Central memory CD4-positive, alpha-beta T cell (primary cell): Measurements from ENCODE around the gene ALDH1A2.
"Not testable (repeated sequence)": the region's sequence is repeated elsewhere in the genome, so short reads cannot be mapped to it uniquely, and the experiment has no call there.

Experiments used
- DNase-seq: peaks from one replicate; pipeline ENCODE4 v3.0.0; 2022

Gene ALDH1A2

DNA sequence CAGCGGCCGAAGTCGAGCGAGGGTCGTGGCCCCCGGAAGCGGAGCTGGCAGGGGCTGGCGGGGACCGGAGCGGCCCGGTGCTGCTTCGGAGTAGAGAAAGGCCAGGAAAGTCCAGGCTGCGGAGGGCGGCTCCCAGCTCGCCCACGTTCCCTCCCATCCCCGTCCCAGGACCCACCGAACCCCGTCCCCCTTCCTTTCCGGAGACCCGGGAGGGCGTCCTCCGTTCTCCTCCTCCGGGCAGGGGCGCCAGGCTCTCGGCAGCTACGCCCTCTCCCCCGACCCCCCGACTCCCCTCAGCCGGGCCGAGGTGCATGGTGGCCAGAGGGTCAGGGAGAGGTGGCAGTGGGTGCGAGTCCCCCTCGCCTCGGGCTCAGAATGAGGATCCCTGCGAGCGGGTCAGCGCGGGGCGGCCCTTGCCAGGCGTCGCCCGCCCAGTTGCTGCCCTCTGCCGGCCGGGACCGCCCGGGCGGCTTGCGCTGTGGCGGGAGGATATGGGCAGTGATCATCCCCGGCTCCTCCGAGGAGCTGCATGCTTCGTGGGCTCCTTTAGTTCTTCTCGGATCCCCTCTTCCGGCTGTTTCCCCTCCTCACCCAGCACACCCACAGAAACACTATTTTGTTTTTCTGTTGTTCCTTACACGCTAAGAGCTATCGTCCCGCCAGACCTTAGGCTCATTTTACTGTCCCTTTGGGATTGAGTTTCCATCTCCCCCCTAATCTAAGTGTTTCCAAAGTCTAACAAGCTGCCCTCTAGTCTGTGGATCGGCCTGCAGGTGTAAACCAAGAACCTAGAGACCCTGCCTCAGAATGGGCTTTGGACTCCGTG is 744 bp upstream of the ALDH1A2 start:
- no peak for DNase-seq

DNA sequence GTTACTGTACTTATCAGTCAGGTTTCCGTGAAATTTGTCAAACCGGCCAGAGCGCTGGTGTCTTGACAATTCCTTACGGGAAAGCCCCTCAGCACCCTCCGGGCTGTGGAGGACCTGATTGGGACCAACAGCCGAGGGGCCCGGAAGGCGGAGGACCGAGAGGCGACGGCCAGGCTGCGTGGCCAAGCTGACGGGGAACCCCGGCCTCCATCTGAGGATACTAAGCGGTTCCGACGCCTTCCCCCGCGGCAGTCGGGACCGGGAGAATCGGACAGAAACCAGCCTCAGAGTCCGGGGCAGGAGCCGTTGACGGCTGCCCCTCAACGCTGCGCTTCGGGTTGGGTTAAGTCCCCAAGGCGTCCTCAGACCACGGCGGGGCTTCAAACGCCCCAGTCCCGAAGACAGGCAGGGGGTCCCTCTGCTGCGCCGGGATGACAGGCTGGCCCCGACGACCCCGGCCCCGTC is 499 bp downstream of the ALDH1A2 start:
- no peak for DNase-seq

DNA sequence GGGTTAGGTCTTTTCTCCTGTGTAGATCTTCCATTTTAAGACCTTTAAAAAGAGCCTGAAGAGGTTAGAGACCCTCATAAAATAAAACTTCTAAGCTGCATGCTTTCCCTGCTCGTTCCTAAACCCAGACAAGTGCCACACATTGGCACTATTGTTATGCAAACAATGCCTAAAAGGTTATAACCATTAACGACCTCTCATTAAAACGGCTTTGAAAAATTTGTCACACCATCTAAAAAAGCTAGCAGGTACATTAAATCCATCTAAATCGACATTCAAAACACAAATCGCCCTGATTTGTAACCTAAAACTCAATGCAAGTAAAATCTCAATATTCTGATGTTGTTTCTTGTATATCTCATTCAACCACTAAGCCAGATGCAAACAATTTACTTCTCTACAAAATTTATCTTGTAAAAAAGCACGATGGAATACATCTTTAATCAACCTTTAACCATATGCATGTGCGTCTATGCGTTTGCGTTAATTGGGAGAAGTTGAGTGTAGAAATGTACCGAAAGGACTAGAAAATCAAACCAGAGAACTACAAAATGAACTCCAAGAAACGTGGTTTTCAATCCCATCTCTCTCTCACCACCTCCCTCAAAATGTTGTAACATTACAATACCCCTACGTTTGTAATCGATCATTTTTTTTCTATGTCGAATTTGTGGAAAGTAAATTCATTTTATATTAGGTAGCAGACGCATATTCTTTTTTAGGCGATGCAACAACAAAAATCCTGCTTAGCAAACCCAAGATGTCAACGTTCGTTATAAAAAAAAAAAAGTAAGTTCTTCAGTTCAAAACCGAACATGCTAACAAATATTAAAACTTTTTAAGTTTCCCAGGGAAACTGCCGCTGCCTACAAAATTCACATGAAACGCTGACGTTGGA is 1.2 kb downstream of the ALDH1A2 start:
- no peak for DNase-seq

DNA sequence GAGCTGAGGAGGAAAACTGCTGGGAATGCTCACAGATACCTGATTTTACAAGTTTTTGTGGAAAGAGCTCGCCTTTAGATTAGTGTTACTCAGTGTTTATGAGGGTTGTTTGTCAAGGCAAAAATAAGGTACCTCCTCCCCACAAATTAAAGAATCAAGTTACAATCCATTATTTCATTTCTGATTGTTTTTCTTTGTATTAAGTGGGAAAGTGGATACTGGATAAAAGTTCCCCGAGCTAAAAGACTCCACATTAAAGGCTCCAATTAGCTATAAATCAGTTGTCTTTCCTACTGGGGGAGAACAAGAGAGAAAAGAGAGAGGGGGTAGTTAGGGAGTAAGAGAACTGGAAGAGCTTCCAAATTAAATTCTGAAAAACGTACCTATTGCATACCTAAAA is 1.9 kb downstream of the ALDH1A2 start:
- DNase-seq: no peak

DNA sequence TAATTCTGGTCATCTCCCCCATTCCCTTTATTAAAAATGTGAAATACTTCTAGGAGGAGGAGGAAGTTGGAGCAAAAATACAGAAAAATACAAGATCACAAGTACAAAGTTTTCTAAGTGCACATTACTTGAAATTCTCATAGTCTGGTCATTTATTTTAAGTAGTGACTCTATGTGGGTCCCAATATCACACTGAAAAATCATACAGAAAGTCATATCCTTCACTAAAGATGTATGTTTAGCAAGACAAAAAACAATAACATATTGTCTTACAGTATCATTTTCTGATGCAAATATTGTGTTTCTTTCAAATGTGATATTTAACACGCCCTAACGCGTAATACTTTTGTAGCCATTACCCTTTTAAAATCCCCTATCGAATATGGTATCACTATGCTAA is 2.5 kb downstream of the ALDH1A2 start:
- no peak for DNase-seq

DNA sequence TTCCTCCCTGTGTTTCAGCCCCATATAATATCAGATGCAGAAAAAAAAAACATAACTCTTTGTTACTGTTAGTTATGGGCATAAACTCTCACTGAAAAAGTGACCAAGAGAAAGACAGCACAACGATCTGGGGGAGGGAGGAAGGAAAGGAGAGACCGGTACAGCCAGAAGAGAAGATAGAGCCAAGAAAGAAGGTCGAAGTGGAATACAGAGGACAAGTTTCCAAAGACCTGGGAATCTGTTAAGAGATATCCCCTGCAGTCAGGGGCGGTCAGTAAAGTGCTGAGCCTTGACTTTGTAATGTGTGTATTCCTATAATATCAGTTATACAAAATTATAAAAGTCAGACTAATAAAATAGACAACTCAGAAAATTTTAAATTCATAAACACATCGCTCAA is 3.3 kb downstream of the ALDH1A2 start:
- DNase-seq: no peak

DNA sequence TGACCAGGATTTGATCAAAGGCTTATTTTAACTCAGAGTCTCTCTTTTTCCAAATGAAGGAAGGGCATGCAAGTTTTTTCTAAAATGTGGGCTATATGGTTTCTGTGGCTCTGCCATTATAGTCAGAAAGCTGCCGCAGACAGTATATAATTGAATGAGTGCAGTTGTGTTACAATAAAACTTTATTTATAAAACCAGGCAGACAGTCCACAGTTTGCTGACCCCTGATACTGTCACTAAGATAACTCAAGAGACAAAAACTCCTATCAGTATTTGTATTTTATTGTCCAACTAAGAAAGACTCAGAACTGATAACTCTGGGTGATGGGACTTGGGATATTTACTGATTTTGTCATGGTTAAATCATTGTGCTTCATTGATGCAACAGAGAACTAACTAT is 4.9 kb downstream of the ALDH1A2 start:
- no peak for DNase-seq

DNA sequence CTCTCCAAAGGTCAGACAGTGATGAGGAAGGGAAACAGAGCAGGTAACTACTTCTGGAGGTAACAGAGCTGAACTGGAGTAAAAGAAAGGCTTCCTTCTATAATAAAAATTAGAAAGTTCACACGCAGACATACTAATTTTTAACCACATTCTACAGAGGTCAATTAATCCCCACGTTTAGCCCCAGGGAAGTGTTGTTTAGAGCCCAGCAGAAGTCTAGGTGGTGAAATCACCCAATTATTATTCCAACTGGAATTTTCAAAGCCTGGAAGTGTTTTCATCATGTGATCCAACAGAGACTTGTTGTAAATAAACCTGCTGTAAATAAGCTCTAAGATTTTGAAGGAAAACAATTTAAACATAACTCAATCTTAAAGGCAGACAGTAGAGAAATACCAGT is 6.8 kb downstream of the ALDH1A2 start:
- DNase-seq: no peak

DNA sequence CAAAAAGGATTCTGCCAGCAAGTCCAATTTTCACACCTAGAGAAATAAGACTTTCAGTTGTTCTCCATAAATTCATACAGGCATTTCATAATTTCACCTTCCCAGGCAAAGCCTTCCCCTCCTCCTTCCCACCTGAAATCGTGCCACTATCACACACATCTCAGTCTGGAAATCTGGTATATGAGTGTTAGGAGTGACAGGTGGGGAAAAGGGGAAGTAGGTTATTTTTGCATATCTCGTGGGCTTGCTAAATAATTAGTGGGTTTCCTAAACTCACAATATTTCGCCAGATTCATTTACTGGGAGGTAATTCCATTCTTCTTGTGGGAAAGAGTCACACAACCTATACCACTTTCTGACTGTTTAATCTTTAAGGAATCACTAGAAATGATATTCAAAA is 7.4 kb downstream of the ALDH1A2 start:
- DNase-seq: no peak

DNA sequence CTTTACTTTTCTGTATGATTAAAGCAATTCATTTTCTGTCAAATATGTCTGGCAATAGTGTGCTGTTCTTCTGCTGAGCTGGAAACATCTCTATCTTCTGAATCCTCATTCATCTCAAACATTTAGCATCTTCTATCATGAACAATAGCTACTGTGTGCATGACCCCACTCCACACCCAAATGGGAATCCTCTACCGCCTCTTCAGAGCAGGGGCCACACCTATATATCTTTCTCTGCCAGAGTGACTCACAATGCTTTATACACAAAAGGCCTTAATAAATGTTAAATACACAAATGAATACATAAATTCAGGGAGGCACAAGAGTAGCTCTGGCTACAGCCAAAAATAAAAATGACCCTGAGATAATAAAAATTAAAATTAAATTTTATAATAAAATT is 8.0 kb downstream of the ALDH1A2 start:
- no peak for DNase-seq

DNA sequence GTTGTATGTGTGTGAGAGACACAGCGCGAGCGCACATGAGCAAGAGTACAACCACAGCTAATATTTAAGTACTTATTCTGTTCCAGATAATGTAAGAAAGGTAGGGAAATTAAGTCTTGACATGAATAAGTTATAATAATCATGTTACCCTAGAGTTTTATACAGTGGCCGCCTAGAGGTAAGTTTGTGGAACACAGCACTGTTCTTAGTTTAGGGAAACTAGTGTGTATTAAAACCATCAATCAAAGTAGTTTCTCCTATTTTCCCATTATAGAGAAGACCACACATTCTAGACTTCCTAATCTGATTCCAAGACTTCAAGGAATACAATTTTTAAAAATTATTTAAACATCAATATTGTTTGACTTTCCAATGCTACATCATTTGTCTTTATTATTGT is 9.5 kb downstream of the ALDH1A2 start:
- no peak for DNase-seq

DNA sequence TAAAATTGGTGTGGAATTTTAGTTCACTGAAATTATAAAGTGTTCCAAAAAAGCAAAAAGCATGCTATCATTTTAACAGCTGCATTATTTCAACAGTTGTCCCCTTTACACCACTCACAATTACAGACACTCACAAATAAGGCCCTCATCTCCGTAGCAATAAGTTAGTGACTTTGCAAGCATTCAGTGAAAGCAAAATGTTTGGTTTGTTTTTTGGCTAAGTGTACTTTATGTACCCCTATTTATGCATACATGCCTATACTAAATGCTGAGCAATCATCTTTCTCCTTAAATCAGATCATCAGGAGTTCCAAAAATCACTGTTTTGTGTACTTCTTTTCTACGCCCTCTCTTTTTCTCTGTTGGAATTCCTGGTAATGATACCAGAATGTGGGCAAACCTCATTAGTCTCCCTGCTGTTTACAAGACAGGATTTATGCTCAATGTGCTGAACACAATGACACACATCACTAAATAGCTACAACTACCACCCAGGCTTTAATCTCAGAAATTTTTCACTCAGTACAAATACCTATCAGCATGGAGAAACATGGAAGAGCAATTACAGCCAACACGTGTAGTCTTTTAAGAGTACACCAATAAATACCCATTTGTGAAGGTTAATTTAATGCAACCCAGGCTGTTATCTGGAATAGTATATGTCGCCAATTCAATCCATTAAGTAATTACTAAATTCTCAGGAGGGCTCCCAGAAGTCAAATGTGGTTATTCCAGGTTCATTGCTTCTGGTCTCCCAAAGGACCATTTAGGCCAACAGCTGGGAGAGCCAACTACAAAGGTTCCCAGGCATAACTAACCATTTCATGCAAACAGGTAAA is 12.0 kb downstream of the ALDH1A2 start:
- no peak for DNase-seq

DNA sequence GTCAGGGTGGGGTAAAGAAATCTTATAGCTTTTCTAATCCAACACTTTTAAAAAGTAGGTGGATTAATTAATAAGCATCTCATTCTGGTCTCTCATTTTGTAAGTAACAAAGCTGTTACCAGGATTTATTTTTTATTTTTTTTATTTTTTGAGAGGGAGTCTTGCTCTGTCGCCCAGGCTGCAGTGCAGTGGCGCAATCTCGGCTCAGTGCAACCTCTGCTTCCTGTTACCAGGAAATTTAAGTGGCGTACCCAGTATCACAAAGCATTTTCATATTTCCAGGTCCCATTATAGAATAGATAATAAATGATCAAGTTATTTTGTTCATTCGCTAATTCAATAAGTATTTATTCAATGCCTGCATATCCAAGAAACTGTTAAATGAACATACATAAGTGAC is 13.2 kb downstream of the ALDH1A2 start:
- no peak for DNase-seq

DNA sequence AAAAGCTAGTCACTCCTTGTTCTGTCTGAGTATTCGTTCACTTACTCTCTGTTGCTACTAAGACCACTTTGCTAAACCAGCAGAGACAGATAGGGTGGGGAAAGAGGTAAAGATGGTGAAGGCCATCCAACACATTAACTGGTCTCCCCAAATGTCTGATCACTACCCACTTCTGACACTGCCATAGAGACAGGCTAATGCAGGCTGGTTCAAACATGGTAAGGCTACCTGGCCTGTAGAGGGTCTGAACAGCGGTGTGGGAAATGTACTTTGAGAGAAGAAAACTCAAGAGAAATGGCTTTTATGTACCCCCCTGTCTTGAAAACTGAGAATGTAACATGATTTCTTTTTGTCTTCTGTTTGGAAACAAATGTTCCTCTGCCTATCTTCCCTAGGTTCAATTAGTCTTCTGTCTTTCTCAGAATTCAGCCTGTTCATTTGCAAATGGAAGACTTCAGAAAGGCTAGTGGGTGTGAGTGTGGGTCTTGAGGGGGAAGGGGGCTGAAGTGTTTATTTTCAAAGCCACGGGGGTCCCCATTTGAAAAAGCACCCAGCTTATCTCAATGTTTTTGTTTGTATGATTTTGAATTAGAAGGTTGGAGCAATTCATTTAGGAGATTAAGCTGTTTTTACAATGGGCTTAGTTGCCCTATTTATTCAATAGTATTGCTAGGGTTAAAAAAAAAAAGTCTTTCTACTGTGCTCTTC is 15.8 kb downstream of the ALDH1A2 start:
- DNase-seq: no peak

DNA sequence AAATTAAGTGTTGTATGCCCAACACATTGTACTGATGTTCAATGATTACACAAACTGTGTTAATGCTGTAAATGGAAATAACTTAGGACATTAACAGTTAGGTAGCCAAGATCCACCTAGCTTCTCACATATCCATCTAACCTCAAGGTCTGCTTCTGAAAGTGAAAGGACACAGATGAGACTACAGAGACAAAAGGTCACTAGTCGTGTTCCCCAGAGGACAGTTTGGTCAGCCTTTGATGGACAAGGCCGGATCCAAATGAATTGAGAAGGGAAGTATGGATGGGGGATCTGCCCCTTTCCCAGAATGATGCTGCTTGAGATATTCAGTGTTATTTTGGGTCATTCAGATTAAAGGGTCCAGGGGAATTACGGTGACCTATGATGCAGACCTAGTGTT is 17.2 kb downstream of the ALDH1A2 start:
- DNase-seq: no peak

DNA sequence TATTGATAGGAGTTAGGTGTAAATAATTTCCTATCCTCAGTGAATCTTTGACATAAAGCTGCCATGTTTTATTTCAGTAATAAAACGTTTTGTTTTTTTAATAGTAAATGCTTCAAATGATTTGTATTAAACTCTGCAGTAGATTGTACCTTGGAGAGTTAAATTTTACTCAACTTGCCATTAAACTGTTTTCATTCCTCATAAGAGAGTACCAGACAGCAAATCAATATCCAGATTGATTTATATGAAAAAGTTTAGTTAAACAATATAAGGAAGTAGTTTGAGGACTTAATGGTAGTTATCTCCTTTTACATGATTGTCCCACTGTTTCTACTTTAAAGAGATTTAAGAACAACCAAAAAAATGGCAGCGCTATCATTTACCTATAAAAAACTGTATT is 18.4 kb downstream of the ALDH1A2 start:
- no peak for DNase-seq

DNA sequence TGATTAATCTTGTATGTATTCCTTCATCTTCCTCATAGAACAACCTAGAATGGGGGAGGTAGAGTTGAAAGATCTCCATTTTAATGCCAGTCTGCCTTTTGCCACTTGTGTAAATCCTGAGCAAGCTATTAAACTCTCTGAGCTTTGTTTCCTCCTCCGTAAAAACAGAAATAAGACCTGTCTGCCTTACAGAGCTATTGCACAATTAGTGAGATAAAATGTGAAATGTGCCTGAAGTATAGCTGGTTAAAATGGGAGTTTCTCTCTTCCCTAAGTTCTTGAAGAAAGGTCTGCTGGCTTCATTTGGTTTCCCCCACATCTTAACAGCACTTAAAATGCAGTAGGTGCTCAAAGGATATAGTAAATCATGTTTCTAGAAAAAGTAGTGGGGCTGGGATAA is 19.0 kb downstream of the ALDH1A2 start:
- no peak for DNase-seq

DNA sequence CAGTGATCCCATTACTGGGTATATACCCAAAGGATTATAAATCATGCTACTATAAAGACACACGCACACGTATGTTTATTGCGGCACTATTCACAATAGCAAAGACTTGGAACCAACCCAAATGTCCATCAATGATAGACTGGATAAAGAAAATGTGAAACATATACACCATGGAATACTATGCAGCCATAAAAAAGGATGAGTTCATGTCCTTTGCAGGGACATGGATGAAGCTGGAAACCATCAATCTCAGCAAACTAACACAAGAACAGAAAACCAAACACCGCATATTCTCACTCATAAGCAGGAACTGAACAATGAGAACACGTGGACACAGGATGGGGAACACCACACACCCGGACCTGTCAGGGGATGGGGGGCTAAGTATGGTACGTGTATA is 20.1 kb downstream of the ALDH1A2 start:
- not testable (repeated sequence) for DNase-seq

DNA sequence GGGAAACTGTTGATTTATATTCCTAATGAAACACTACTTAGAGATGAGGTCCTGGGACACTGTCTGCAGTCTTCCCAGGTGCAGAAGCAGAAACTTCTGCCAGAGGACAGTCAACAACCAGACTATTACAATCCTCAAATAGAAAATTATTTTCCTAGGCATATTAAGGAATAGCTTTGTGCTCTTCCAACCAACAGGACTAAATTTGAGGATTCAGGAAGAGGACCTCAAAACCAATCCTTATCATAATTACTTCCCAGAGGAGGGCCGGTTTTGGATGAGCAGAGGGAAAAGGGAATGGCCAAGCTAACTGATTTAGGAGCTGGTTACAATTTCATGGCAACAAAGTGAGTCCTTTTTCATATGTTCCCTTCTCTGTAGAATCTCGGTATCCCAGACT is 21.0 kb downstream of the ALDH1A2 start:
- no peak for DNase-seq

DNA sequence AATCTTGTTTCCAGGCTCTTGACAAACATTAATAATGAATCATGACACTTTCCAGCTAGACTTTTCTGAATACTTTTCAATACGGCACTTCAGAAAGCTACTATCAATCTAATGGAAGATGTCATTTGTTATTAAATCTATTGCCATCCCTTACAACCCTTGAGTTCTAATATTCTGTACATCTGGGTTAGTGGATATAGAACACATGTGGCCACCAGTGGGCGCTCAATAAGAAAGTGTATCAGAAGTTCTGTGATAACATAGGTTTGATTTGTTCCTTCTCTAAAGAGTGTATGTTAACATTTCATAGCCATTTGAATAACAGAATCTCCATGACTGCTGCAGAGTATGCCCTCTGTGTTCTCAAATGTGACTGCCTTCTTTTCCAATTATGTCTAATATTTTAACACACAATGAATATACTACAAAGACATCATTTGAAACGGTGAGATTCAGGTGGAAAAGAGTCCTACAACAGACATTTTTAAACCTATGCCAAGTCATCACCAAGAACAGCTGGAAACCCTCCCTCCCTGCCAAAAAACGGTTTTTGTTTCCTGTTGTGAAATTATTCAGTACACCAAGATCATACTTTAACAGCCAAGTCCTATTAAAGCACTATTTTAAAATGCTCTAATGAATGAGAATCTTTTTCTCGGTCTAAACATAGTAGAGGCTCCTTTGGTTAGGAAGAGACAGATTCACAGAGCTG is 22.2 kb downstream of the ALDH1A2 start:
- DNase-seq: peak; percentile 9

DNA sequence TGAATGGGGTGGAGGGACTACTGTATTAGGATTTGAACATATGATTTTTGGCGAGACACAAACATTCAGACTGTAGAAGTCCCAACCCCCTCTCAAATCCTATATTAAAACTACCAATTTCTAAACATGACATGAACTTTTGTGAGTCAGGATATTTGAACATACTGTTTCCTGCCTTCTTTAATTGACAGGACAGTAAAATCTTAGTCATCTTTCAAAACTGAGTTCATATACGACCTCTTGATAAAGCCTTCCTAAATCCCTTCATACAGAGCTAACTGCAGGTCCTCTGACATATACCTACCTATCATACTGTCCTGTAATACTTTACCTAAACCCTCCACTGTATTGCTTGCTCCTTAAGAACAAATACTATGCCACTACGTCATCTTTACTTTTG is 23.5 kb downstream of the ALDH1A2 start:
- no peak for DNase-seq

DNA sequence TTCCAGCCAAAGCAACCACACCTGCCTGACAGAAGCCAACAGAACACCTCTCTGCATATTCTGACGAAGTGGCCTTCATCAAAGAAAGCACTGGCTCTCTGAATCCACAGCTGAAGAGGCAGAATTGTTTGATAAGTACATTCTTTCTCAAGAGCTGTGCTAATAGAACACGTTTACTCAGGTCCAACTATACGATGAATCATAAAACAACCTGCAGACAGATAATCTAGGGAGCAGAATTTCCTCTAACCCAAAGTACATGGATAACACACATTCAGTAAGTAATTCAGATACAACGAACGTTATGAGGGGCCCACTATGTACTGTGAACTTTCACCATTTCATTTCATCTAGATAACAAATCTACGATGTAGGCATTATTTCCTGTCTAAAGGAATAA is 25.4 kb downstream of the ALDH1A2 start:
- DNase-seq: no peak
